AG04450 (cell line): ENCODE measurements around the gene ATP2B2. TPM values are rescaled to one million over a fixed set of nuclear protein-coding genes. Genes with fewer than 3 reads are reported as not detected.
A peak's percentile ranks its signal among the peaks of the same experiment; 100 is the strongest.

Experiments
- CTCF ChIA-PET: fragments of 300-600, 350-600 bp; formaldehyde crosslinking; extraction: SDS; loops from one replicate; lab custom pipeline; 2022; ENCODE audit warnings: antibody characterized with exemption, inconsistent platforms; lab: Charles Lee
- POLR2A ChIA-PET: fragments of 350-600 bp; formaldehyde crosslinking; extraction: SDS; loops from one replicate; lab custom pipeline; 2021; ENCODE audit warnings: antibody characterized with exemption, inconsistent platforms; lab: Yijun Ruan, JAX
- DNase-seq: peaks from one replicate; pipeline ENCODE4 v3.0.0-alpha.2; 2011; ENCODE audit warnings: low read depth, low spot score
- H3K27ac ChIP-seq: one replicate; pipeline ENCODE4 v1.5.1; 2012; ENCODE audit warnings: low read depth, low read length, control low read depth
- H3K27me3 ChIP-seq: one replicate; pipeline ENCODE4 v1.6.0; 2012; ENCODE audit warnings: low read length; ENCODE audit not compliant: control insufficient read depth, insufficient read depth
- H3K4me3 ChIP-seq: 2 replicates; pipeline ENCODE4 v1.5.1; 2011; ENCODE audit warnings: mild to moderate bottlenecking, low read depth, low read length, control low read depth
- H3K9me3 ChIP-seq: 2 replicates; pipeline ENCODE4 v1.5.1; 2012; ENCODE audit warnings: low read length; ENCODE audit not compliant: control insufficient read depth, insufficient read depth
- polyA plus RNA-seq: library from polyadenylated mRNA; depleted of rRNA; stranded (reverse); fragments of >200 nt; gene quantifications from 2 replicates; pipeline ENCODE4 v1.2.3, GENCODE V29; 2011
- TF ChIP-seq, protein P1 (sequence below): IDR thresholded peaks from 2 replicates; pipeline ENCODE4 v1.5.1; 2011; ENCODE audit warnings: low read depth, low read length, control low read depth, inconsistent platforms

The ATP2B2 gene
- polyA plus RNA-seq, 1 experiment: 0.01 TPM

GRCh38 chr3:10320320-10320677 lies 185.1 kb downstream of the ATP2B2 start:
- POLR2A ChIA-PET: interaction anchor here (0.6 to 1.4 kb wide), 5 partner anchors 8 to 885 kb away, joined by 3 to 7 read pairs (median 5); no protein-coding TSS in a partner anchor

GRCh38 chr3:10319804-10320203 lies 185.6 kb downstream of the ATP2B2 start:
- TF ChIP-seq, protein P1, sequence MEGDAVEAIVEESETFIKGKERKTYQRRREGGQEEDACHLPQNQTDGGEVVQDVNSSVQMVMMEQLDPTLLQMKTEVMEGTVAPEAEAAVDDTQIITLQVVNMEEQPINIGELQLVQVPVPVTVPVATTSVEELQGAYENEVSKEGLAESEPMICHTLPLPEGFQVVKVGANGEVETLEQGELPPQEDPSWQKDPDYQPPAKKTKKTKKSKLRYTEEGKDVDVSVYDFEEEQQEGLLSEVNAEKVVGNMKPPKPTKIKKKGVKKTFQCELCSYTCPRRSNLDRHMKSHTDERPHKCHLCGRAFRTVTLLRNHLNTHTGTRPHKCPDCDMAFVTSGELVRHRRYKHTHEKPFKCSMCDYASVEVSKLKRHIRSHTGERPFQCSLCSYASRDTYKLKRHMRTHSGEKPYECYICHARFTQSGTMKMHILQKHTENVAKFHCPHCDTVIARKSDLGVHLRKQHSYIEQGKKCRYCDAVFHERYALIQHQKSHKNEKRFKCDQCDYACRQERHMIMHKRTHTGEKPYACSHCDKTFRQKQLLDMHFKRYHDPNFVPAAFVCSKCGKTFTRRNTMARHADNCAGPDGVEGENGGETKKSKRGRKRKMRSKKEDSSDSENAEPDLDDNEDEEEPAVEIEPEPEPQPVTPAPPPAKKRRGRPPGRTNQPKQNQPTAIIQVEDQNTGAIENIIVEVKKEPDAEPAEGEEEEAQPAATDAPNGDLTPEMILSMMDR: no peak
- peaks cover 2% of the 10 kb centered on the region; the same call in 1 of the 2 replicates for H3K9me3 ChIP-seq
- ChIA-PET POLR2A (interaction anchor here (0.6 kb wide), 1 partner anchor 885 kb away, joined by 5 read pairs; no protein-coding TSS in a partner anchor), CTCF (no interaction called here)
- H3K27me3 ChIP-seq: peaks cover 6% of the 10 kb centered on the region
- no peak for DNase-seq
- H3K4me3 ChIP-seq: peak overlapping the region; percentile 95
- no peak overlapping the region for H3K27ac ChIP-seq

More at GRCh38 chr3:10320320-10320677, 185.1 kb downstream of the ATP2B2 start:
- peaks cover 2% of the 10 kb centered on the region; the same call in 1 of the 2 replicates for H3K9me3 ChIP-seq
- H3K27ac ChIP-seq: peak overlapping the region; percentile 93
- CTCF ChIA-PET: interaction anchor here (0.6 to 2.1 kb wide), 4 partner anchors 11 to 418 kb away, joined by 3 to 10 read pairs (median 6); no protein-coding TSS in a partner anchor
- no peak for DNase-seq
- H3K27me3 ChIP-seq: peaks cover 9% of the 10 kb centered on the region
- H3K4me3 ChIP-seq: peak overlapping the region; percentile 95
- TF ChIP-seq, protein P1: no peak

DNA sequence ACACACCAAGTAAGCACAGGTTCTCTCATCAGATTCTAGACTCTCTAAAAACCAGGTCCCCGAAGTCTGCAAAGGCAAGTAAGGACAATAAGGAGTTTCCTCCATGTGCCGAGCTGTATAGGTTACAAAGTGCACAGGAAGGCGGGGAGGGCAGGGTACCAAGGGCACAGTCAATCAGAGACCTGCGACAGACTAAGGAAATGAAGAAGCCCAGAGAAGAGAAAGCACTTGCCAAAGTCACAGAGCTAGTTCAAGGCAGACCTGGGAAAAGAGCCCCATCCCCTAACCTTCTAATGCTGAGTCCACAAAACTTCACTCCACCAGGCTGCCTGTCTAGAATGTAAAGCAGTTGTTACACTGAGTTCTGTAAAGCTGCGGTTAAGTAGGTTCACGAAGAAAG lies 186.1 kb downstream of the ATP2B2 start:
- H3K27ac ChIP-seq: no peak overlapping the region
- POLR2A ChIA-PET: no interaction called here
- TF ChIP-seq, protein P1: no peak
- H3K27me3 ChIP-seq: peaks cover 2% of the 10 kb centered on the region
- H3K4me3 ChIP-seq: peak overlapping the region; percentile 95
- CTCF ChIA-PET: no interaction called here
- peaks cover 2% of the 10 kb centered on the region; the same call in 1 of the 2 replicates for H3K9me3 ChIP-seq
- no peak for DNase-seq

GRCh38 chr3:10317961-10318350 lies 187.4 kb downstream of the ATP2B2 start:
- Histone ChIP-seq H3K4me3 (no peak overlapping the region), H3K9me3 (peaks cover 2% of the 10 kb centered on the region; the same call in 1 of the 2 replicates), H3K27ac (no peak overlapping the region), H3K27me3 (no peaks in the 10 kb centered on the region)
- ChIA-PET CTCF (no interaction called here), POLR2A (no interaction called here)
- TF ChIP-seq, protein P1: no peak
- DNase-seq: no peak

DNA sequence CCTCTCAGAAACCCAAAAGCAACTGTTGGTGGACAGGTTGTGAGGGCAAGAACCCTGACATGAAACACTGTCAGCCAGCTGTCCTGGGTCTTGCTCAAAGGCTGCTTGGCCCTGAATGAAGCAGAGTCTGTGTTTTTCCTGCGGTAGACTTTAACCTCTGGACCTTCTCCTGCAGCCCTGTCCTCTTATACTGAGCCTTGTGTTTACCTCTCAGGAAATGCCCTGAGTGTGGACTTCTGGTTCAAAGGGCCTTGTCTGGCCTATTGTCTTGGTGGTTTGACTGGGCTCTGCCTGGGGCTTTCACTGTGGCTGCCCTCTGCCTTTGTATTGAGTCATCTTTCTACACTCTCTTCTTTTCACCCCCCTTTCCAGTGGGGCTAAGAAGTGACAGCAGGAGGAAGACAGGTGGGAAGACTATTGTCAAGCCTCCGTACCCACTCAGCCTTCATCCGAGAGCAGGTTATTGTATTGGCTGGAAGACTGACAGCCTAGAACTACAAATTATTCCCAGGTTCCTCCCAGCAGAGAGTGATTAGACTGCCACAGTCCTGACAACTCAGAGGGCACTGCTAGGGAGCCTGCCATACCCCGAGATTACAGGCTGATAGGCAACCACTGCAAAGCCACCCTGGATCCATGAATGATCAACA lies 187.9 kb downstream of the ATP2B2 start:
- POLR2A ChIA-PET: no interaction called here
- H3K27ac ChIP-seq: no peak overlapping the region

More for the DNA sequence above, 187.9 kb downstream of the ATP2B2 start:
- H3K9me3 ChIP-seq: peaks cover 2% of the 10 kb centered on the region; the same call in 1 of the 2 replicates
- no peaks in the 10 kb centered on the region for H3K27me3 ChIP-seq
- H3K4me3 ChIP-seq: no peak overlapping the region
- TF ChIP-seq, protein P1: no peak
- CTCF ChIA-PET: no interaction called here
- no peak for DNase-seq
